T-helper 1 cell treated with Interleukin-12 subunit alpha and Interleukin-12 subunit beta and Interleukin-4 antibody, amounts not matched to agents 30 ng/mL and 1 ng/mL, for 36 hours (primary cell): ENCODE measurements around the gene MIB2. TPM values are rescaled to one million over a fixed set of nuclear protein-coding genes. Genes with fewer than 3 reads are reported as not detected.

Experiments
- intact Hi-C: fragments of 100-400 bp; cut with micrococcal nuclease; formaldehyde crosslinking; loops from one replicate; pipeline ENCODE4 v1.15.1; 2024
- total RNA-seq: library from RNA; stranded (reverse); gene quantifications from 2 replicates; pipeline ENCODE4 v1.2.3, GENCODE V29; 2022

Gene MIB2
- total RNA-seq, 1 donor from 2014 or later: 36.7 TPM

DNA sequence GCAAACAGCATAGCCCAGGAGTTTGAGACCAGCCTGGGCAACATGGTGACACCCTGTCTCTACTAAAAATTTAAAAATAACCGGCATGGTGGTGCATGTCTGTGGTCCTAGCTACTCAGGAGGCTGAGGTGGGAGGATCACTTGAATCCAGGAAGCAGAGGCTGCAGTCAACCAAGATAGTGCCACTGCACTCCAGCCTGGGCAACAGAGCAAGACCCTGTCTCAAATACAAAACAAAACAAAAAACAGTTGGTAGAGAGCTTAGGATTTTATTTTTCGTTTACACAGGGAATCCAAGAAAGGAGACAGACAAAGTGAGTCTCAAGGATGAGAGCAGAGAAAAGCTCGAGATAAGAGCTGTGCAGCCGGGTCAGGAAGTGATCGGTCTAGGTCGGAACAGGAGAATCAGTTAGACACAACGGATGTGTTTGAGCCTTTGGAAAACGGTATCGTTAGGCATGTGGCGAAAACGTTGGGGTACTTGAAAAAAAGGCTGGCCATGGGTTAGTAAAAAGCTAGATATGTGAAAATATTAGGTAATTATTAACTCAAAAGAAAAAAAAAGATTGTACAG, 1.7 kb upstream of the MIB2 start:
- intact Hi-C loops: loop anchor here (2.0 kb wide), 2 partner anchors 17 to 305 kb away; partner anchors contain the start of gene PUSL1

DNA sequence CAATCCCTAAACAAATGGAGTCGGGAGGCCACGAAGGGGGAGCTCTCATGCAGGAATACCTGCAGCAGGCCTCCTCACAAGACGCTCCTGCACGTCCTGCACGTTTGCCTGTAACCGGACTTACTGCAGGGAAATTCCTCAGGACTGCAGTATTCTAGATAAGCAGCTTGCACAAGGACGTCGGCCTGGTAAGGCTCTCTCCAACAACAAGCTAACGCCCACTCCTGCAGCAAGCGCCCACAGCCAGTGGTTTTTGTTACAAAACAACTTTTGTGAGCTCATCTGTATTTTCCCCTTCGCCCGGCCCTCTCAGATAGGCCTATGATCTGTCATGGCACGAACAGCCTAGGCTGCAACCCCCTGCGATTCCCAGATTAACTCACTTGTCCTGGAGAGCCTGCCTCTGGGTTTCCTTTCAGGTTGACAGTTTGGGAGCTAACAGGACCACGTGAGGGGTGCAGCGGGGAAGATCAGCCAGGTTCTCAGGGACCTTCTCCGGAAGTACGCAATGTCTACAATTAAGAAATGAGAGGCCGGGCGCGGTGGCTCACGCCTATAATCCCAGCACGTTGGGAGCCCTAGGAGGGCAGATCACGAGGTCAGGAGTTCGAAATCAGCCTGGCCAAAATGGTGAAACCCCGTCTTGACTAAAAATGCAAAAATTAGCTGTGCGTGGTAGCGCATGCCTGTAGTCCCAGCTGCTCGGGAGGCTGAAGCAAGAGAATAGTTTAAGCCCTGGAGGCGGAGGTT, 921 bp upstream of the MIB2 start:
- intact Hi-C loops: loop anchor here (2.0 kb wide), 2 partner anchors 16 to 306 kb away; partner anchors contain the start of gene PUSL1

- intact Hi-C loops: loop anchor here (1.0 to 2.0 kb wide), 9 partner anchors 16 to 499 kb away; partner anchors contain the start of genes ATAD3A, ATAD3B, AURKAIP1 and C1orf159
Measured at GRCh38 chr1:1614954-1615255, 395 bp upstream of the MIB2 start.

DNA sequence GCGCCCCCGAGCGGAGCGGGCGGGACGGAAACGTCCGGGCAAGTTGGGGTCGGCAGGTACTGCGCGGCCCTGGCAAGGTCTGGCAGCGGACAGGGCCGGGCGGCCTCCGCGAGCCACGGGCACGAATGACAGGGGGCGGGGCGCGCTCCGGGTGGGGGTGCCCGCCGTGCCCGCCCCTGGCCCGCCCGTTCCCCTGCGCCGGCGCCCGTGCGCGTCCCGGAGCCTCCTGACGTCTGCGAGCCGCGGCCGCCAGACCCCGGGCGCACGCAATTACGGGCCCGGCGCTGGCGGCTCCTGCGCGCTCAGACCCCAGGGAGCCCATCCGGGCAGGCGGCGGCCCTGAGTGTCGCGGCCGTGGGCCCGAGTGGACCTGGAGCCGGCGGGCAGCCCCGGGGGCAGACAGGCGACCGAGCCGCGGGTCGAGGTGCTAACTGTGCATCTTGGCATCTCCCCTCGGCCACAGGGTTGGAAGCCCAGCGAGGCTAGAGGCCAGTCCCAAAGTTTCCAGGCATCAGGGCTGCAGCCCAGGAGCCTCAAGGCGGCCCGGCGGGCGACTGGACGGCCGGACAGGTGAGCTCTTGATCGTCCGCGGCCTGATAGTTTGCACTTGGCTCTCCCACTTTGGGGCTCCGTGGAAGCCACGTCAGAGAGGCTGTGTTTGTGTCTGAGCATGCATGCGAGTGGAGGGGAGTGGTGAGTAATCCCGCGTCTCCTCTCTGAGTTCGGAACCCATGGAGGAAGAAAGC, 918 bp downstream of the MIB2 start:
- intact Hi-C loops: no loop called here

- intact Hi-C loops: no loop called here
Measured at GRCh38 chr1:1616838-1617237, 1.5 kb downstream of the MIB2 start.

DNA sequence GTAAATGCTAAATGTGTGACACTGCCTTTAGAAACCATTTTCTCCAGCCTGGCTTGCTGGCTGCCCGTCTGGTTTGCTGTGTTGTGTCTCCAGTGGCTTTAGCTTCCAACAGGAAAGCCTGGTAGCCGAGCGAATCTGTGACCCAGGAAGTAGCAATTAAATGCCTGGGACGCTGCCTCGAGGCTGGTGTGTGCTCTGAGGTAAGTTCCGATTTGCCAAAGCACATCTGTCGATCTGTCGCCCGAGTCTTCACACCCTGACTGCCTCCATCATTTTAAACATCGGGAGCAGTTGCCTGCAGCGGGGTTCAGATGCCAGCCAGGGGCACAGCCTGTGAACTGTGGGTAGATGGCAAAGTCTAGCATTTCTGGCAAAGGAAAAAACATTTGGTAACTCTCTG, 2.2 kb downstream of the MIB2 start:
- intact Hi-C loops: no loop called here

GRCh38 chr1:1617925-1618324, 2.6 kb downstream of the MIB2 start:
- intact Hi-C loops: no loop called here

DNA sequence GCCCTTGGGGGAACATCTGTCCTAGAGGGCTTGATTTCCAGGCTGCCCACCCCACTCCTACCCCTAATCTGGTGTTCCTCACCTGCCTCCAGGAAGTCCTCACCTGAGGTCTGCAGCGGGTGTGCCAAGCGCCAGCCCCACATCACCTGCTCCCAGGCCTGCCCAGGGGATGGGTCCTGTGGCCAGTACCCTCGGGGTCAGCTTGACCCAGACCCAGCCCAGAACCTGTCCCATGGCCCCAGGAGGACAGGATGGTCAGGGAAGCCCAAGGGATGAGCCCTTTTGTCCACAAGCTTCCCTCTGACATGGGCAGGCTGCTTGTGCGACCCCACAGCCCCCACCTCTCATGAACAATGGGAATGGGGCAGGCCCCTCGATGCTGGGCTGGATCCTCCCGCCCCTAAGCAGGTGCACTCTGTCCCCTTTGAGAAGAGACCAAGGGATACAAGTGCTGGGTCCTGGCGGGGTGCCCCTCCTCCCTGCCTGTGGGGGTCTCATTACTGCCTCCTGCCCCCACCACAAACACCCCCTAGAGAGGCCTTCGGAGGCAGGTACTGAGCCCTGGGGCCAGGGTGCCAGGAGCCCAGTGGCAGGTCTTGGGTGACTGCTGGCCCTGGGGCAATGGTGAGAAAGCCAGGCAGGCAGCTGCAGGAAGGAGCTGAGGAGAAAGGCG, 3.2 kb downstream of the MIB2 start:
- intact Hi-C loops: no loop called here

- intact Hi-C loops: no loop called here
Measured at GRCh38 chr1:1619917-1620361, 4.6 kb downstream of the MIB2 start.

DNA sequence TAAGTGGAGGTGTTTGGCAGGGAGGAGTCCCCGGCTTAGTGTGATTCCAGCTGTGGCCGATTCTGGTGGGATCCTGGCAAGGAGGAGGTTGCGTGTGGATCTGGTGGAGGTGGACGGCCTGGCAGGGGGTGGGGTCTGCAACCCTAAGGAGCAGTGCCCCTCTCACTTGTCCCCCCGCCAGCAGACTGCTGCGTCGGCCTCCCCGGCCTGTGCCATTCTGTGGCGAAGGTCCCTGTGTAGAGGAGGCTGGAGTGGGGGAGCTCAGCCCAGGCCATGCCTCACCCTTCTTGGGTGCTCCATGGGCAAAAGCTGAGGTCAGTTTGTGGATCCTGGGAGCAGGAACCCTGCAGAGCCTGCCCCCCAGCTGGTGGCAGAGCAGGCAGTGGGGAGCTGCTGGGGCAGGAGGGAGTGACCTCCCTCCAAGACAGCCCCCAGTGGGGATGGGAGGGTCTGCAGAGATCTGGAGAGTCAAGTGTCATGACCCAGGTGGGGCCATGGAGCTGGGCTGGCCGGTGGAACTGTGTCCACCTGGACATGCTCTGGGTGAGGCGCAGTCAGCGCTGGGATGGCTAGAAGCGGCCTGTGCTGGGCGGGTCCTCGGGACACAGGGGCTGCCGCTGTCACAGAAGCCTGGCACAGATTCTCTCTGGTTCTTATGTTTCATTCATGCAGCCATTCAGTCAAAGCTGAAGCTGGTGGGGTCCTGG, 5.3 kb downstream of the MIB2 start:
- intact Hi-C loops: no loop called here

DNA sequence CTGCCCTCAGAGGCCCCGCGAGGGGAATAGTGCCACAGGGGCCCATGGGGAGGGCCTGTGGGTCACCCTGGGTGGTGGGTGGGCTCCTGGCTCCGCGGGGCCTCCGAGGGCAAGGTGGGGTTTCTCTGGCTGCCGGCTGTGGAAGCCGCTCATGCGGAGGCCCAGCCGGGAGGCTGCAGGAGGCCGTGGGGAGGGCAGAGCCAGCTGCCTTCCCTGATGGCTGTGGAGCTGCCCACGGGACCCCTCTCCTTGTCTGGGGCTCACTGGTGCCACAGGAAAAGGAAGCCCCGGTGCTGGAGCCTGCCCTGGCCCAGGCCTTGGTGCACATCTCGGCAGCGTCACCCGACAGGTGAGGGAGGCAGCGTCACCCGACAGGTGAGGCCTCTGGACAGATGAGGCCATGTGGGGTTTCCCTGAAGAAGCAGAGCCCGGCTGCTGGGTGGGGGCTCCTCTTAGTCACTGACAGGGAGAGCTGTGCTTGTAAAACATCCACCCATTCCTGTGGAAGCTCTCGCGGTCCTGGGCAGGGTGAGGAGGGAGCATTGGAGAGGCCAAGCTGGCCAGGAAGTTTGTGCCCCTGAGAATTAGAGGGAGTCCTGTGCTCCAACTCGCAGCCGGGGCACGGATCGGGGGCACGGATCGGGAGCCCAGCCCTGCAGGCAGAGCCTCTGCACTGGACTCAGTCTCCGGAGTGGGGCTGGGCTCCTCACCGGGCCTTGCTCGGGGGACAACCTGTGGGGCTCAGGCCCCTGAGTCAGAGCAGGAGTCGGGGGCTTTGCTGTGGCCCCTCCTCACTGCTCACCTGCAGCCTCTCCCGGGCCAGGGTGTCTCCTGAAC, 6.1 kb downstream of the MIB2 start:
- intact Hi-C loops: no loop called here

- intact Hi-C loops: no loop called here
Measured at GRCh38 chr1:1622010-1622787, 6.9 kb downstream of the MIB2 start.

GRCh38 chr1:1622788-1623094, 7.4 kb downstream of the MIB2 start:
- intact Hi-C loops: no loop called here

DNA sequence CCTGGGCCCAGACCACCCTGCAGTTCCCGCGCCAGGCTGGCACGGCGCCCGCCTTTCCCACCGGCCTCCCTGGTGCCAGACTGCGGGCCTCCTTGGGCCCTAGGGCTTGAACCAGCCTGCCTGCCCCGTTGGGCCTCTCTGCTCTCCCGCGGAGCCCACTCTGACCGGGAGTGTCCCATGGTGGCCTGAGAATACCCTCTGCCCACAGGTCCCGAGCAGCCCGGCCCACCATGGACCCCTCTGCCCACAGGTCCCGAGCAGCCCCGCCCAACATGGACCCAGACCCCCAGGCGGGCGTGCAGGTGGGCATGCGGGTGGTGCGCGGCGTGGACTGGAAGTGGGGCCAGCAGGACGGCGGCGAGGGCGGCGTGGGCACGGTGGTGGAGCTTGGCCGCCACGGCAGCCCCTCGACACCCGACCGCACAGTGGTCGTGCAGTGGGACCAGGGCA, 7.9 kb downstream of the MIB2 start:
- intact Hi-C loops: no loop called here

DNA sequence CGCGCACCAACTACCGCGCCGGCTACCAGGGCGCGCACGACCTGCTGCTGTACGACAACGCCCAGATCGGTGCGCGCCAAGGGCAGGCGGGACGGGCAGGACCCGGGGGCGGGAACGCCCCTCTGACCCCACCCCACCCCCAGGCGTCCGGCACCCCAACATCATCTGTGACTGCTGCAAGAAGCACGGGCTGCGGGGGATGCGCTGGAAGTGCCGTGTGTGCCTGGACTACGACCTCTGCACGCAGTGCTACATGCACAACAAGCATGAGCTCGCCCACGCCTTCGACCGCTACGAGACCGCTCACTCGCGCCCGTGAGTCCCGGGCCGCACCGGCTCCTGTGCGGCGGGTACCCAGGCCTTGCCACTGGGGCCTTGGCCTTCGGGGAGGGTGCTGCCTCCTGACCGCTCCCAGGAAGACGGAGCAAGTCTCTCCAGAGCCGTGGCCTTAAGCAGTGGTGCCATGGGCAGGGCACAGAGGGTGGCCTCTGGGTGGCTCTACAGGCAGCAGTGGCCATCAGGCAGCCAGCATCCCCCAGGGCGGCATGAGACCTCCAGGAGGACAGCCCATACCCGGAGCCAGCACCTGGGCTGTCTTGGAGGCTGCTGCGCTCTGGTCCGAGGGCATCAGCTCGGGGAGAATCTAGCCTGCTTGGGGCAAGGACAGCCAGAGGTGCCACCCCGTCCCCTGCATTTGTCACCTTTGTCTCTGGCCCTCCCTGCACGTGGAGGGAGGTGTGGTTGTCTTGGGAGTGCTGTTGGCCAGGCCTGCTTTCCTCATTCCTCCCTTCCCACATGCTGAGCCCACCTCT, 8.5 kb downstream of the MIB2 start:
- intact Hi-C loops: no loop called here

GRCh38 chr1:1624443-1625403, 9.4 kb downstream of the MIB2 start:
- intact Hi-C loops: no loop called here

DNA sequence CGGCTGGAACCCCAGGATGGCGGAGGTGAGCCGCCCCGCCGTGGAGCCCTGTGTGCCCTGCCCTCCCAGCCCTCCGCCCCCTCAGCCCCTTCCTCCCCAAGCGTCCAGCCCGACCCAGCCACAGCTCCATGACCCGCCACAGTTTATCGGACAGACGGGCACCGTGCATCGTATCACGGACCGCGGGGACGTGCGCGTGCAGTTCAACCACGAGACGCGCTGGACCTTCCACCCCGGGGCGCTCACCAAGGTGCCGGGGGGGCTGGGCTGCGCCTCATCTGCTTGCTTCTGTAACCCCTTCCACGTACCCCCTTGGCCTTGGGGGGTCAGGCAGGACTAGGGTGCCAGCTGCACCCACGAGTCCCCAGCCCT, 10.1 kb downstream of the MIB2 start:
- intact Hi-C loops: no loop called here

DNA sequence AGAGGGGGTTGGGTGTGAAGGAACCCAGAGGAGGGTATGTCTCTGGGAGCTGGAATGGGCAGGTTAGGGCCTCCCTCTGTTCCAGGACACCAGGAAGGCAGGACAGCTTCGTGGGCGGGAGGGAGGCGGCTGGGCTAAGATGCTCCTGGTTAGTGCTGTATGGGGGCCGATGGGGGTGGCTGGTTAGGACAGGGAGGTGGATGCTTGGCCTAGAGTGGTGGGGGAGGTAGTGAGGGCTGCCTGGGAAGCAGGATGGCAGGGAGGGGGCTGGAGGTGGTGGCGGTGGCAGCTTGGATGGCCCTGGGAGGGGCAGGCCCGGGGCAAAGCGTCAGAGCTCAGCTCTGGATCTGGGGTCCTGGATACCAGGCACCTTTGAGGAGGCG, 10.5 kb downstream of the MIB2 start:
- intact Hi-C loops: no loop called here
